Measurements from ENCODE around the gene C10orf53.
"Not testable (repeated sequence)": the region's sequence is repeated elsewhere in the genome, so short reads cannot be mapped to it uniquely, and the experiment has no call there.

C10orf53 gene

GRCh38 chr10:49653273-49653929 lies 26.1 kb upstream of the C10orf53 start:
- no peak for DNase-seq

- DNase-seq, result no peak
Observed at GRCh38 chr10:49654036-49654693, 25.3 kb upstream of the C10orf53 start.

GRCh38 chr10:49655099-49655498 lies 24.4 kb upstream of the C10orf53 start:
- DNase-seq, result no peak

DNA sequence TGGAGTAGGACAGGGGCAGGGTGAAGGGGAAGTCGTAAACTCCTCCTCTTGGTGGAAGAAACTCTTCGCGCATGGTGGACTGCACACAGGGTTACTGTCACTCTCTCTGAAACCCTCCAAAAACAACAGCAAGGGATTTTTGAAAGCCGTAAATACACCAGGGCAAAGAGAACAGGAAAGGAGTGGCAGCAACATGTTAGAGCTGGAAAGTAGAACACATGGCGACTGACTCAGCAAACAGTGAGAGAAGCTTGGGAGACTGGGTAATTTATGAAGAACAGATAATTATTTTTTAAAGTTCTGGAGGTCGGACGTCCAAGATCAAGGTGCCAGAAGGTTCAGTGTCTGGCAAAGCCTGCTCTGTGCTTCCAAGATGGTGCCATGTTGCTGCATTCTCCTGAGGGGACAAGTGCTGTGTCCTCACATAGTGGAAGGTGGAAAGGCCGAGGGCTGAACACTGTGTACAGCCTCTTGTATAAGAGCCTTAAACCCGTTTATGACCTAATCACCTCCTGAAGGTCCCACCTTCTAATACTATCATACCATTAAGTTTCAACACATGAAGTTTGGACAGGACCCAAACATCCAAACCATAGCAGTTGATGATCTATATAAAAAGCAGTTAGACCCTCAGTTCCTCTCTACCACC lies 22.5 kb upstream of the C10orf53 start:
- no peak for DNase-seq

DNA sequence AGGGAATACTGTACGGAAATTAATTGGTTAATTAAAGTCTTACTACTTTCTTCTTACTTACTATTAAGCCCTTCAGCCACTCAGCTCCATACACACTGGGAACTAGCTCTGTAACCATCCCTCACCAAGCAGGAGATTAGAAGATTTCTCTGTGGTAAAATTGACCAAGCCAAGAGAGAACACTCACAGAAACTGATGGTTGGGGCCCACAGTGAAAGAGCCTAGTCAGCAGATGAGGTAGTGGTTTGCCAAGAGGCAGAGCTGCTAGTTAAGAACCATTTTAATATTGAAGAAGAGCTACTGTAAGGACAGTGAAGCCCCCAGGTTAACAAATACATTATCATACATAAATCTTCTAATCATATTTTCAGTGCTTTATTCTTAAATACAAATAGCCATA lies 21.8 kb upstream of the C10orf53 start:
- no peak for DNase-seq

- no peak for DNase-seq
Observed at GRCh38 chr10:49661140-49661856, 18.2 kb upstream of the C10orf53 start.

- no peak for DNase-seq
Observed at GRCh38 chr10:49662169-49662830, 17.2 kb upstream of the C10orf53 start.

- no peak for DNase-seq
Observed at GRCh38 chr10:49663596-49663995, 15.9 kb upstream of the C10orf53 start.

DNA sequence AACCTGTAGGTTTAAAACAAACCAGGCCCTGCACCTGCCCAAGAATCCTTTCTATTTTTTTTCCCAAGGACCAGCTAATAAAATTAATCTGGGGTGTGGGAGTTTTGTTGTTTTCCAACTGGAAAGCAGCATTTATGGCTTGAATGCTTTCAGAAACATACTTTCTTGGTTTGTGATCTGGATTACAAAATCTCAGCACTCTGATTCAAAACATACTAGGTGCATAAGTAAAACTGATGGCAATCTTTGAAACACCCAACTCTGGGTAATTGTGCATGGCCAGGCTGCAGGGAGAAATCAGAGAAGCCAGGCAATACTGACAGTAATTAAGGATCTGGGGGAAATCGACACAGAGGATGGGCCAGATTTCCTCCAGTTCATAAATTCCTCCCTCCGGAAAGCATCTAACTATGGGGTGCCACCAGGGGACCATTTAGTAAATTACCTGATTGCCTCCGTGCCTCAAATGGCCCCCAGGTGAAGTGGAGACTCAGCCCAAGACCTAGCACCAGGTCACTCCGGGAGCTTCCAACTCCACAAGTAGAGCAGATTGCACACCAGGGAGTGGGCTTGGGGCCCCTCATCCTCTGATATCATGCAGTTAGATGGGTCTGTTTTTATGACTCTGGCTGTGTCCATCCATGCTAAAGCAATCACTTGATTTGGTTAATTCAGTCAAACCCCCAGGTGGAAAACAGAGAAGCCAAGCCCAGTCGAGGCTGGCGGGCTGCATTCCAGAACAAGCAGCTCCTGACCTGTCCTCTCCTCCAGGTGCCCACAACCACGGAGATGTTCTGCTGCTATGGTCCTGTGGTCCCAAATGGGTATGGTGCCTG lies 15.2 kb upstream of the C10orf53 start:
- no peak for DNase-seq

- no peak for DNase-seq
Observed at GRCh38 chr10:49664842-49665355, 14.6 kb upstream of the C10orf53 start.

- DNase-seq, result no peak
Observed at GRCh38 chr10:49666054-49666615, 13.3 kb upstream of the C10orf53 start.

DNA sequence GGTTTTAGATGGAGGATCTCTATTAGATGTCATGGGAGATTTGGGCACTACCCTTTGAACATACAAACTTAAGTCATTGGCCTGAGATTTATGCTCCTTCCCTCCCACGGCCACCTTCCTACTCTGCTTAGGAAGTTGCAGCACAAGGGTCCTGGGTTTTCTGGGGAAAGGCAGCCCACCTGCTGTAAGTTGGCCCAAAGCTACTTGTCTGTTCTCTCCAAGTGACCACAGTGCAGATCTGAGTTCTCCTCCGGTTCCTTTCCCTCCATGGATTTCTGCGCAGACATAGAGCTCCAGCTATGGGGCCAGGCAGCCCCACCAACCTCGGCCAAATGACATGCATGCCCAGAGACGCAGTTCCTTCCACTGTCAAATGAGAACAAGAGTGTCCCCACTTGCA lies 12.8 kb upstream of the C10orf53 start:
- DNase-seq, result no peak

GRCh38 chr10:49667991-49668390 lies 11.5 kb upstream of the C10orf53 start:
- DNase-seq, result no peak

GRCh38 chr10:49668684-49669083 lies 10.8 kb upstream of the C10orf53 start:
- no peak for DNase-seq

DNA sequence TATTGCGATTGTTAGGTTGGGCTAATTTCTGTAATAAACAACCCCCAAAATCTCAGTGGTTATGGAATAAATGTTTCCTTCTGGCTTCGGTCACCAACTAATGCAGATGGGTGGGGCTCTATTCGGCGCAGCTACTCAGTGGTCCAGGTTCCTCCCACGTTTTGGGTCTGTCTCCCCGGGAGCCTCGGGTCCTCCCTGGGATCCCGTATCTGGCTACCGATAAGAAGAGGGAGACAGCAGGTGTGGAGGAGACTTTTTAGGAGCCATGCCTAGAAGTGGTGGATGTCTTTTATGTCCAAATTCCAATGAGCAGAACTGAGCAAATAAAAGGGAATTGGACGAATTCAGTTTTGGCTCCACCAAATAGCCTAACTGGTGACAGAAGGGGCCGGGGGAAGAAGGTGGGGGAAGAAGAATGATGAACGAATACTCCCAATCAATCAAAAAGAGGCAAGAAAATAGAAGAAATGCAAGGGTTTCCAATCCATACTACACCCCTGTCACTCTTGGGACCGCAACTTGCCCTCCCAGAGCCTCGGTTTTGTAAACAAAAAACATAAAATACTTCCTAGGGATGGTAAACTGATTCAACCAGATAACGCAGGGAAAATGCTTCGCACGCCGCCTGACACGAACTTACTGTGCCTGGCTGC lies 498 bp upstream of the C10orf53 start:
- no peak for DNase-seq

DNA sequence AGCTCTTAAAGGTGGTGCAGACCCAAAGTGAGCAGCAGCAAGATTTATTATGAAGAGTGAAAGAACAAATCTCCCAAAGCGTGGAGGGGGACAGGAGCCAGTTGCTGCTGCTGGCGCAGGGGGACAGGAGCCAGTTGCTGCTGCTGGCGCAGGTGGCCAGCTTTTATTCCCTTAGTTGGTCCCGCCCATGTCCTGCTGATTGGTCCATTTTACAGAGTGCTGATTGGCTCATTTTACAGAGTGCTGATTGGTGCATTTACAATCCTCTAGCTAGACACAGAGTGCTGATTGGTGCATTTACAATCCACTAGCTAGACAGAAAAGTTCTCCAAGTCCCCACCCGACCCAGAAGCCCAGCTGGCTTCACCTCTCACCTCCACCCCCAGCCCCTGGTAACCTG lies 3.0 kb downstream of the C10orf53 start:
- not testable (repeated sequence) for DNase-seq

- DNase-seq, result no peak
Observed at GRCh38 chr10:49682879-49683278, 3.4 kb downstream of the C10orf53 start.

DNA sequence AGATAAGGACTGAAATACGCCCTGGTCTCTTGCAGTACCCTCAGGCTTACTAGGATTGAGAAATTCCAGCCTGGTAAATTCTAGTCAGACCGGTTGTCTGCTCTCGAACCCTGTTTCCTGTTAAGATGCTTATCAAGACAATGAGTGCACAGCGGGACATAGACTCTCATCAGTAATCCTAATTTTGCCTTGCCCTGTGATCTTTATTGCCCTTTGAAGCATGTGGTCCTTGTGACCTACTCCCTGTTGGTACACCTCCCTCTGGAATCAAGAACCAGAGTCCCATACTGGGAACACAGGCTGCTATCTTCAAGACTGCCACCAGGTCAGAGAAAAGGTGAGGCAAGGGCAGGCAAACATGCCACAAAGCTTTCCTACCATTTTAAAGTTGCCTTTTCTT lies 7.2 kb downstream of the C10orf53 start:
- no peak for DNase-seq

GRCh38 chr10:49688261-49688846 lies 8.9 kb downstream of the C10orf53 start:
- no peak for DNase-seq

GRCh38 chr10:49688920-49689319 lies 9.5 kb downstream of the C10orf53 start:
- DNase-seq, result no peak
